GM12878 (cell line): Measurements from ENCODE around the gene RIMS3.

ENCODE experiments used
- BACH1 ChIP-seq: fragments of 450-650 bp; IDR thresholded peaks from 2 replicates; pipeline ENCODE4 v1.6.1; 2017; ENCODE audit warnings: mild to moderate bottlenecking, borderline replicate concordance
- BCL11A ChIP-seq: IDR thresholded peaks from 2 replicates; pipeline ENCODE4 v1.6.1; 2011; ENCODE audit warnings: low read depth, low read length
- EP300 ChIP-seq, 2 experiments: fragments of 150-350 bp in 1 of 2; IDR thresholded peaks; 2 replicates each; pipeline ENCODE4 v1.6.1; 2011 to 2012; ENCODE audit warnings: low read depth in 2 of 2, low read length in 2 of 2, borderline replicate concordance in 1 of 2, improper control_type of control experiment in 1 of 2, inconsistent platforms in 1 of 2; ENCODE audit not compliant: control insufficient read depth in 1 of 2
- EZH2 ChIP-seq: IDR thresholded peaks from 2 replicates; pipeline ENCODE4 v1.6.1; 2012; ENCODE audit warnings: low read depth, mild to moderate bottlenecking, control low read depth, inconsistent platforms, low read length, borderline replicate concordance; ENCODE audit not compliant: control insufficient read depth
- RBBP5 ChIP-seq: fragments of 200-600 bp; sonication (generic); conservative IDR thresholded peaks from 2 replicates; pipeline ENCODE4 v1.6.1; 2016

DNA sequence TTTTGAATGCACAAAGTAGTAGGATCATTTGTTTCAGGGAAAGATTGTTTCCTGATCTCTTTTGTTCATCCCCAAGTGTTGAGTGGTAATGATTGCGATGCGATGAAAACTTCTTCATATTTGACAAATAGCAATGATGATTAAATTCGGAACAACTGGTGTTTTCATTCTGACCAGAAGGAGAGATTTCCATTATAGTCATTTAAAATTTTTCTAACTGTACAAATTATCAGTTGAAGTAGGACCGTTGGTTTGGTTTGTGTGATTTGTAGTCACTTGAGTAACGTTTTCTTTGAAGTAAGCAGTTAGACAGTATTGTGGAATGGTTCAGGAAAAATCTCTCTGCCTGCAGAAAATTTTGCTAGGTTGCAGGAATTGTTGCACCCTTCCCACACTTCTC is 32.0 kb upstream of the RIMS3 start:
- no peak for TF ChIP-seq EZH2
- no peak for TF ChIP-seq BACH1
- no peak for TF ChIP-seq RBBP5
- no peak for TF ChIP-seq BCL11A
- no peak for TF ChIP-seq EP300 (IDR thresholded peaks at IDR 0.05; ENCODE audit: borderline replicate concordance in 1 of 2, control insufficient read depth in 1 of 2, low read depth in 2 of 2, low read length in 2 of 2)
